NCI-H1417 (cell line): ENCODE results near the gene PTPN3.

ENCODE experiments used
- DNase-seq, 3 experiments: peaks; one replicate each; lab custom pipeline; 2025; lab: John Stamatoyannopoulos, UW

The PTPN3 gene

DNA sequence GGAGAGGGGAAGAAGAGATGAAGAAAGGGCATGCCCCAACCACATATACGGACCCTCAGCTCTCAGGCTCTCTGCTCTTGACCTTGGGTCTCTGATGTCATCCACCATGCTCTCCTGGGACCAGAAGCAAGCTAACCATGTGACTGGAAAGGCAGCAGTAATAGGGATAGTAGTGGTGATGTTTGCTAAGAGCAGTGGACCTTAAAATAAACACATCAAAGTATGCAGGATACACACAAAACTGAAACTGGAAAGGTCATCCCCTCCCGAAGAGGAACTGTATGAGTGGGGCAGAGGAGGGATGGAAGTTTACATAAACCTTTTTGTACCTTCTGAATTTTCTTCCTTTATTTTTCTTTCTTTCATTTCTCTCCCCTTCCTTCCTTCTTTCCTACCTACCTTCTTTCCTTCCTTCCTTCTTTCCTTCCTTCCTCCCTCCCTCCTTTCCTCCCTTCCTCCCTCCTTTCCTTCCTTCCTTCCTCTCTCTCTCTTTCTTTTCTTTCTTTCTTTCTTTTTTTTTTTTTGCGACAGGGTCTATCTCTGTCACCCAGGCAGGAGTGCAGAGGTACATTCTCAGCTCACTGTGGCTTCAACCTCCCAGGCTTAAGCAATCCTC, 8.1 kb upstream of the PTPN3 start:
- DNase-seq = peak in 1 of 3 experiments; percentile 20

DNA sequence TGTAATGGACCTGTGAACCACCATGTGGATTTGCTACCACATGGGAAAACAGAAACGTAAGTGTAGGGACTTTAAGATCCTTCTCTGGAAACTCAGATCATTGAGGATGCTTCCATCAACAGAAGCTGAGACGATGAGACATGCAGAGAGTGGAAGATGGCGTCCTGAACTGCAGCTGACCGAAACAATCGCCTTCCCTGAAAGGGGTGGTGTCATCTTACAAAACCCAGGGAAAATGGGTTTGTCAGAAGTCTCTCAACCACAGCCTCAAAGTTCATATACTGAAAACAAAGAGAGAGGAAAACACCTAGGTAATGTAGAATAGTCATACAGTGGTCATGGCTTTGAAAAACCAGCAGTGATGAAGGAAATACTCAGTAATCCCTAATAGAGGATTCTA, 6.6 kb upstream of the PTPN3 start:
- DNase-seq = peak in 1 of 3 experiments; percentile 27

DNA sequence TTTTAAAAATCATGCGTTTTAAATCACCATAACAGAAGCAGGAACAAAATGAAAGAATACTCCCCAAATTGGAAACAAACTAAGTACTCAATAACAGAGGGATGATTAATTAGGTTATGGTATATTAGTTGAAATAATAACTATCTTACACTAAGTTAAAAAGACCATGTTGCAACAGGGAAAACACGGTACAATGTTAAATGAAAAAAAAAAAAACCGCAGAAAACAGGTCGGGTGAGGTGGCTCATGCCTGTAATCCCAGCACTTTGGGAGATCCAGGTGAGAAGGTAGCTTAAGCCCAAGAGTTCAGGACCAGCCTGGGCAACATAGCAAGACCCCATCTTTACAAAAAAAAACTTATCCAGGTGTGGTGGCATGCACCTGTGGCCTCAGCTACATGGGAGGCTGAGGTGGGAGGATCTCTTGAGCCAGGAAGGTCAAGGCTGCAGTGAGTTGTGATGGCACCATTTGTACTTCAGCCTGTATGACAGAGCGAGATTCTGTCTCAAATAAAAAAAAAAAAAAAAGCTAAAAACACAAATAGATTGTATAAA, 2.4 kb upstream of the PTPN3 start:
- no peak for DNase-seq

DNA sequence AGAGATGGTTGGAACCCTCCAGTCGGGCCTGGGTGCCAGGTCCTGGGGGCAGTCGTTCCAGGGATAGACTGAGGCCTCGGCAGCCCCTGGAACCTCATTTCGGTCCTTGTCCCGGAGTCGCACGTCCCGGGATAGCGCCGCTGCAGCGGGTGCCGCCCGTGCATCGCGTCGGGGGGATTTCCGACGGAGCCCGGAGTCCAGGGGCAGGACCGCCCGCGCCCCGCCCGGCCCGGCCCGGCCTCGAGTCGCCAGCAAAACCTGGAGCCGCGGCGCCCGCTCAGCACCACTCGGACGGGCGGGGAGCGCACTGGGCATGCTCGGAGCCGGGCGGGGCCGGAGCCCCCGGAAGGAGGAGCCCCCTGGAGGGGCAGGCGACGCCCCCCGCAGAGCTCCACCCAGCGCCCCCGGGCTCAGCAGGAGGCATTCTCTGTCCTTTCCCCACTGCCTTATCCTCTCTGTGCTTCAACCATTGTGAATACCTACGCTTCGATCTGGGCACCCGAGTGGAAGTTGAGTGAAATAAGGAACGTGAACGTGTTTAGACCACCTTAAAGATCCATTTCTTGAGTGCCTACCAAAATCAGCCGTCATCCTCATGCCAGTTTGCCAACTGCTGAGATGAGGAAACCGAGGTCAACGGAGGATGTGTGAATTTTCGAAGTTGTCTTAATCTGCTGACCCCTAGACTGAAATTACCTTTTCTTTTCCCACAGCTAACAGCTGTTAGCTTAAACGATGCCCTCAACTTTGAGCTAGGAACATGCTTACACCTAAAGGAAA, 1.7 kb upstream of the PTPN3 start:
- no peak for DNase-seq

DNA sequence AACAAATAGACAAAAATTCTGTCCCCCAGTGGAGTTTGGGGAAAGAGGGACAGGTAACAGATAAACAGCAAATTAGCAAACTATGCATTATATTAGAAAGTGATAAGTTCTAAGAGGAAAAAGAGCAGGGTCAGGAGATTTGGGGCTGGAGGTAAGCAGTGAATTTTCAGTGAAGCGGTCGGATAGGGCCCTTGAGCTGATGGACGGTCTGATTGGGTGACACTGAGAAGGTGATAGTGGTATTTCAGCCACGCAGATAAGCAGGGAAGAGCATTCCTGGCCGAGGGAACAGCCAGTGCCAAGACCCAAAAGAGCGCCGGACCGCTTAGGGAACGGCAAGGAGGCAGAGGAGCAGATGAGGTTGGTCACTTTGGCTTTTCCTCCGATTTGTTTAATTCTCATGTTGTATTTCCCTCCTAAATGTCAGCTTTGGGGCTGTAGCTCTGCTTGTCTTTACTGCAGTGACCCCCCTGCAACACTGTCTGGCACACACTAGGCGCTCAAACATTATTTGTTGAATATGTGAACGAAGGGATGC, 1.1 kb upstream of the PTPN3 start:
- DNase-seq = no peak

DNA sequence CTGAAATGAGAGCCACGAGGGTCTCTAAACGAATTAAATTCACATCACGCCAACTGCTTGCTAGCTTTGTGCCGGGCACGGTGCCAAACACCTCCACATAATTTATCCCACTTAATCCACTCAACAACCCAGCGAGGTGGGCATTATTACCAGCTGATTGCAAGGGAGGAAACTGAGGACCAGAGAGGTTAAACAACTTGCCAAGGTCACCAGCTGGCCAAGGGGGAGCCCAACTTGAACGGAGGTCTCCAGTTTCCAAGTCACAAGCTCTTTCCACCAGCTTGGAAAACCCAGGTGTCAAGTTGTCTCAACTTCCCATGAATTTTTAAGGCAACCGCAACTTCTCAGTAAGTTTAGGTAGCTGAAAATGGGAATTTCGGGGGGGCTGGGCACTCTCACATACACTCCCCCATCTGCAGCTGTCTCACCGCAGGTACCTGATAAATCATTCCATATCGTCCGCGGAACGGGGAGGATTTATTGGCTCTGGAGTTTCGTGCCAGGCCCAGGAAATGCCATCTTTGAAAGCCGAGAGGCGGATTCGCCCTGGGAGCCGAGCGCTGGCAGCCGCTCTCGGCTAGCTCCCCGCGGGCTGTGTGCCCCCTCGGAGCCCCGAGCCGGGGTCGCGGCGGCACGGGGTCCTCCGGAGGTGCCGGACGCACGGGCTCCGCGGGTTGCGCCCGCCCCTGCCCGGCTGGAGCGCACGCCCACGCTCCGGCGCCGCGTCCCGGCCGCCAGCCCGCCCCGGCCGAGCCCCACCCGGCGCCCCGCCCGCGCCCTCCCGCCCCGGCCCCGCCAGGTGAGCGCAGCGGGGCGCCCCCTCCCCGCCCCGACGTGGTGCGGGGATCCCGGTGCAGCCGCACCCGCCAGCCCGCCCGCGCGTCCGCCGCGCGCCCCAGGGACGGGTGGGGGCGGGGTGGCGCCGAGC, 617 bp downstream of the PTPN3 start:
- DNase-seq = peak; percentile 14 to 85 (median 69)

DNA sequence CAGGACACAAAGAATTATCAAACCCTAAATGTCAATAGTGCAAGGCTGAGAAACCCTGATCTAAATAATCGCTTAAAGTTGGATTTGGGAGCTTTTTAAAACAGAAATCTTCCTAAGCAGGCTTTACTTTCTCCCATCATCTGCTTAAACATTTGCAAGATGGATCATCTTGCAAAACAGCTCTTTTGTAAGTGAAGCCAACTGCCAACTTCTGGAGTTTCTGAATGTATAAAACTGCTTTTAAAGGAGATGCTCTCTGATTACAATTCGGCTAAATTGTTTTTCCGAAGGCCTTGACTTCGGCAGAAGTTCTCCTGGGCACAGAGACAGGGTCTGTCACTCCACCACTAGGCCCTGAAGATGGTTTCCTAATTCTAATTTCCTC, 1.3 kb downstream of the PTPN3 start:
- no peak for DNase-seq

DNA sequence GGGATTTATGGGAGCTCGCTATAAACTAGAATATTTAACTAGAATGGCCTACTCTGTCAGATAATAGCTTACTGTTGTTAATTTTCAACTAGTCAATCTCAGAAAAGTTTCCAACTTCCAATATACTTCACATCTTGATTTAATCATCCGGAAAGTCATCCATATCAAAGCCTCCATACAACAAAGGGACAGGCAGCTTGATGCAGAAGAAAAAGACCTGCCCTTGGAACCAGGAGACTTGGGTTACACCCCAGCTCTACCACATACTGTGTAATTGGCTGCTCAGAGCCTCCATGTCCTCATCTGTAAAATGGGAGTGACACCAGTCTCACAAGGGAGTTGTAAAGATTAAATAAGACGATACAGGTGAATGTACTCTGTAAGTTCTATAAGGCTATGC, 1.9 kb downstream of the PTPN3 start:
- no peak for DNase-seq

DNA sequence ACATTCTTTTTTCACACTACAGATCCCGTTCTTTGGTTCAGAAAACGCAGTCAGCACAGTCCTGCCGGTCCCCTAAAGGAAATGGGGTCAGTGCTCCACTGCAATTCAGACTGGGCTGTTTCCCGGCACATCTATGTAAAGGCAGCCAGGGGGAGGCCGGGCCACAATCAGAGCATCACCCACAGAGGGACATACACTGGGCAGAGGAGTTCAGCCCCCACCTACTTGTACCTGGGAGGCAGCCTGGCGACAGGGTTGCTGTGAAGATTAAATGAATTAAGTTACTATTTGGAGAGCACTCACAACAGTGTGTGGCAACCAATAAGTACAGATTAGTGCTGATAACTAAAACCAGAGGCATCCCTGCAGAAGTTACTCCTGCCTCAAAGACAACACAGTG, 4.5 kb downstream of the PTPN3 start:
- DNase-seq = no peak

DNA sequence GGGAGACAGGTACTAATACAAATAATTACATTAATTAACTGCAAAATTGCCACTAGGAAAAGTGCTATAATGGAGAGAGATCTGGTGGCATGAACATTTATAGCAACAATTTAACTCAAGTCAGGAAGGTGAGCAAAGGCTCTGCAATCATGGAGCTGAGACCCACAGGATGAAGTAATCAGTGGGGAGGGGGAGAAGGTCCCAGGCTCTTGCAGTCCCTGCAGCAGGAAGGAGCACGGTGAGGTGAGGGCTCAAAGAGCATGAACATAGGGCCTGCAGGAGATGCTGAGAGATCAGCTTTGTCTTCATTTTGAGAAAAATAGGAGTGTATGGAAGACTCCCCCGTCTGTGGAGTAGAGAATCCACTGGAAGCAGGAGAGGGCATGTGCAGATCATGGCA, 6.5 kb downstream of the PTPN3 start:
- no peak for DNase-seq

DNA sequence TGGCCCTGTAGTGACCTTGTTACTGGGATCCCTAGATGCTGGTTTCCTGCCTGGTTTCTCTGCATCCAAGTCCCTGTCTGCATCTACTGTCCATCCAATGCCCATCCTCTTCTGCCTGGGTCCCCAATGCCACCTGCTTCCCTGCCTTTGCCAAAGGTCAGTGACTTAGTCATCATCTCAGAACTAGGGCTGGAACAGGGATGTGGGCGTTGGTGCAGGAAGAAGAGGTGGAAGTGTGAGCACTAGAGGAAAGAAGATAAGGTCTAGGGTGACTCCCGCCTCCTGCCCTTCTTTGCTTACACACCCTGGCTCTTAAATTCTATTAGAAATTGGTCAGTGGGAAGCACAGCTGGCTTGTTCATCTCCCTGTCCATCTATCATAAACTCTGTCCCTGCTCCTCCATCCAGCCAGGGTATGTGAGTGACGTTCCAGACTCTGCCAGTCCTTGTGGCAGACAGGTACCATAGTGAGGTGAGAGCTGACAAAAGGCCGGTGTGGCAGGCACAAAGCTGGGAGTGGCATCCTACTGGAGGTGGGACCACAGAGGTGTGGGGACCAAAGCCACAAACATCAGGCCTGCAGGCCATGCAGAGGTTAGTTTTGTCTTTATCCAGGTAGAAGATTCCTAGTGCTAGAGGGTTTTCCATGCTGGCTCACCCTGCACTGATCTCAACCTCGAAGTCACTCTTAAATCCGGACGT, 9.2 kb downstream of the PTPN3 start:
- DNase-seq = no peak

DNA sequence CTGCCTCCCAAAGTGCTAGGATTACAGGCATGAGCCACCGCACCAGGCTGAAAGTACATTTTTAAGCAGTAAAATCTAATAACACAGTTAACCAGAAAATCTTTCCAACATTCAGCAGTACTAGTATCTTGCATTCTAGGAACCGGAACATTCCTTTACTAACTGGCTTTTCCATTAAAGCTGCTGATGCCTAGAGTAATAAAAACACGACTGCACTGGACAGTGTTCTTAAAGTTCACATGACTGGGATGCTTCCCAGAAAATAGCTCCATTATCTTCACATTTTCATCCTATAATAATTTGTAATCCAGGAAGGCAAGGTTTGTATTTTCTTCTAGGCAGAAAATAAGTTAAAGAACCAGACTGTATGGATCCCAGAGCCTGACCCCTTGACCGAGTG, 9.8 kb downstream of the PTPN3 start:
- DNase-seq = no peak

DNA sequence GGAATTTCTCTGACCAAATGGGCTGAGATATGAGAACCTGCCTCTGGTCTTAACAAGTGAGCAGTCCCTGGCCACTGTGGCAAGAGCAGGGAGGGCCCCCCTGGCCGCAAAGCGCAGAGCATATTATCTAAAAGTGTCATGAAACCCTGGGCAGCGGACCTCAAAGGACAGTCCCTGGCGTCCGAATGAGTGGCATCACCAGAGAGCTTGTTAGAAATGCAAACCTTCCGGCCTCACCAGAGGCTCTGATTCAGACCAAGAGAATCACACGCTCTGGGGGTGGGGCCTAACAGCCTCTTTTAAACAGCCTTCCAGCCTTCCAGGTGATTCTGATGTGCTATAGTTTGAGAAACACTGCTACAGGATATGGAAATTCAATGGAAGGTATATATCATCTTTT, 10.9 kb downstream of the PTPN3 start:
- DNase-seq = no peak

DNA sequence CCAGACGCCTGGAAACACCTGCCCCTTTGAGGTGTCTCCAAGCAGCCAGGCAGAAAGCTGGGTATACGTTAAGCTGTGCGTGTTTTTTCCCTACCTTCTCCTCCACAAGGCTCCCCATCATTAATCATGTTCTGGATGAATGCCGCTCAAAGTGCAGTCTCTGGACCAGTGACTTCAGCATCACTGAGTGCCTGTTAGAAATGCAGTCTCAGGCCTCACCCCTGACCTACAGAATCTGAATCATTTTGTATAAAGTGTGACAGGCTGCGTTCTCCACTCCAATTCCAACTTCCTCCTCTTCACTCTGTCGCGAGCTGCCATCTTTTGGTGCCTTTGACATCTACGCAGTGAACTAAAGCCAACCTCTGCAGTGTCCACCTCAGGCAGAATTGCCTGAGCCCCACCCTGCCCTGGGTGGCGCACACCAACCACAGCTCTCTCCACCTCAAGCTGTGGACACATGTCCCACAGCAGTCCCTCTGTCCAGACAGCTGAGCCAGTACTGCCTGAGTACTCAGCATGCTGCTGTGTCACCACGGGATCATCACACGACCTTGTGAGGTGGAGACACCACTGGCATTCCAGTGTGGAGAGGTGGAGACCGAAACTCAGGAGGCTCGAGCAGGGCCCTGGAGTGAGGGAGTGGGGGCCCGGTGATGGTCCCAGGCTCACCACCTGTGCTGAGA, 14.2 kb downstream of the PTPN3 start:
- DNase-seq = peak; percentile 37 to 77 (median 70)

DNA sequence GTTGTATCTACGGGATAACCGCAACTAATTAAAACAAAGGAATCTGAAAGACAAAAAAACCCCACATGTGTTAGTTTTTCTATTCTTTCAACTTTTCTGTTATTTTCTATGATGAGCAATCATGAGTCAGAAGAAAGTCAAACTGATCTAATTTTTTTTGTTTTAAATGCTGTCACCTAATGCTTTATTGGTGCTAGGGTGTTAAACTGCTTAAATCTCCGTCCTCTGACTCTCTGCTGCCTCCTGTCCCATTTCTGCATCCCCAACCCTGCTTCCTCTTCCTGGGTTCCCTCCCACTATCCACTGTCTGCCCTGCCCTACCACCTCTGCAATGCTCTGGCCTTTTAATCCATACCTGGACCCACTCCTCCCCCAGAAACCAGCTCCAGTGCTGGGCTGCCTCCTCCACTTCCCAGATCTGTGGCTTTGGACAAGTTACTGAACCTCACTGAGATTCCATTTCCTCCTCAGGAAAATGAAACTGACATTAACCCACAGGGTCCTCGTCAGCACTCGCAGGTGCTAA, 15.7 kb downstream of the PTPN3 start:
- no peak for DNase-seq

DNA sequence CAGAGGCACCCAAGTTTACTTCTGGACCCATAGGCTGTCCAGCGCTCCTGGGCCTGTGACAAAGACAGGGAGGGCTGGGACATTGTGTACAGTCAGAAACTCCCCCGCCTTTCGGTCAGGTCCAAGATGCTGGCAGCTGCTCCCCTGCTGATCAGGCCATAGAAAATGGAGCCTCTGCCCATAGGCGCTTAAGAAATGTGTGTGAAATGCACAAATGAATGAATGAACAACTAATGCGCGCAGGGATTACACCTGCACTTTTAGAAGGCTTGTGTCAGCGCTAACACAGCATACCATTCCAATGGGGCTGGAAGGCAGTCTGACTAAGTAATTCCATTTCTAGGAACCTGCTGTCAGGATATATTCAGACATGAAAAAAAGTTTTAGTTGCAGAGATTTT, 16.3 kb downstream of the PTPN3 start:
- no peak for DNase-seq

DNA sequence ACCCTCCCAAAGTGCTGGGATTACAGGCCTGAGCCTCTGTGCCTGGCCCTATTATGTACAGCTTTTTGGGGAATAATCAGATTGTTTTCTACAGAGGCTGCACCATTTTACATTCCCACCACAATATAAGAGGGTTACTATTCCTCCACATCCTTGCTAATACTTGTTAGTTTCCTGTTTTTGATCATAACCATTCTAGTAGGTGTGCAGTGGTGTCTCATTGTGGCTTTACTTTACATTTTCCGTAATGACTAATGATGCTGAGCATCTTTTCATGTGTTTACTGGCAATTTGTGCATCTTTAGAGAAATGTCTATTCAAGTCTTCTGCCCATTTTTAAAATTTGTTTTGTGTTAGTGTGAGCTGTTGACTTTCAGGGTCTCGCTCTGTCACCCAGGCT, 18.3 kb downstream of the PTPN3 start:
- no peak for DNase-seq

DNA sequence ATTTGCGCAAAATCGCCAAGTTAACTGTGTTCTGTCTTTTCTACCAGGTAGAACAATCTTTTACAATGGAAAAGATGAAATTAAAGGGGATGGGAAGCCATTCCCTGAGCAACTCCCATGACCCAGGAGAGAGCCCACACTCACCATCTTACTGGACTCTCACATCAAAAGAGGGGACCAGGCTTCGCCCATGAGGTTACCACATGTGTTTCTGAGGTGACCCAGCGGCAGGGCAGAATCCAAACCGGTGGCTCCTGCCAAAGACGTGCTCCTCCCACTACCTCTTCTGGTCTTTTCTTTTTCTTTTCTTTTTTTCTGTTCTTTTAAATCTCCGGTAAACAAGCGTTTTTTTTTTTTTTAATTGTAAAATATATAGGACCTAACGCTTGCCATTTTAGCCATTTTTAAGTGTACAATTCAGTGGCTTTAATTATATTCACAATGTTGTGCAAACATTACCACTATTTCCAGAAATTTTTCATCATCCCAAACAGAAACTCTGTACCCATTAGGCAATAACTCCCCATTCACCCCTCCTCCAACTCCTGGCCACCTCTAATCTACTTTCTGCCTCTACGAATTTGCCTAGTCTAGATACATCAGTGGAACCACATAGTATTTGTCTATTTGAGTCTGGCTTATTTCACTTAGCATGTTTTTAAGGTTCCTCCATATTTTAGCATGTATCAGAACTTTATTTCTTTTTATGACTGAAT, 19.3 kb downstream of the PTPN3 start:
- no peak for DNase-seq

DNA sequence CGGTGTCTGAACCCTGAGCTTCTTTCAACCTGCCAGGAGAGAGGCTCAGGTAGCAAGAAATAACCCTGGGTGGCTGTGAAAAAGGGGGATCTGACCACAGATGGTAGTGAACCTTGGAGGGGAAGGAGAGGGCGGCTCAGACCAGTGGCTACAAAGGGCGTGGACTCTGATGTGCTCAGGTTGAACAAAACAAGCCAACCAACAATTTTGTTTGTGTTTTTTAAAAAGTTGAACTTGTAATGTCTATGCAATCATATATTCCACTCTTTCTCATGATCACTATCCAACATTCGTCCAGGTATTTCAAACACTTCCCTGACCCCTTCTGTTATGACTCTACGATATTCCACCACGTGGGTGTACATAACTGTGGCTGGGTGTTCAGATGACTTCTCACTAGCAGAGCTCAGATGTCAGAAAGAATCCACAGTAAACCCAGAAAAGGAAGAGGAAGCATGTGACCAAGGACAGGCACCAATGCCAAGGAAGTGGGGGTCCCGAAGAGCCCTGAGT, 20.0 kb downstream of the PTPN3 start:
- DNase-seq = no peak
